Activated T-helper 2 cell treated with anti-CD3 and anti-CD28 coated beads, Interferon-gamma antibody, Interleukin-2, Interleukin-4, amounts not matched to agents 10 μg/mL and 5 μg/mL and 100 μg/mL, durations not matched to agents 14 hours and 24 hours and 36 hours (primary cell): Measurements from ENCODE around the gene SH3GL2. TPM values are rescaled to one million over a fixed set of nuclear protein-coding genes. Genes with fewer than 3 reads are reported as not detected.
A peak's percentile ranks its signal among the peaks of the same experiment; 100 is the strongest.

ENCODE experiments used
- DNase-seq: peaks from one replicate; pipeline ENCODE4 v3.0.0; 2021; ENCODE audit warnings: low spot score
- H3K27ac Mint-ChIP-seq: one replicate; pipeline ENCODE4 v1.8.0; 2021; ENCODE audit warnings: mixed read lengths
- H3K27me3 Mint-ChIP-seq: one replicate; pipeline ENCODE4 v1.8.0; 2021; ENCODE audit warnings: low read depth, mixed read lengths
- H3K36me3 Mint-ChIP-seq: one replicate; pipeline ENCODE4 v1.8.0; 2021; ENCODE audit warnings: low read depth, mixed read lengths
- H3K4me1 Mint-ChIP-seq: one replicate; pipeline ENCODE4 v1.8.0; 2021; ENCODE audit warnings: low read depth, mixed read lengths
- H3K4me3 Mint-ChIP-seq: one replicate; pipeline ENCODE4 v1.8.0; 2021; ENCODE audit warnings: low read depth, mild to moderate bottlenecking, moderate library complexity, mixed read lengths
- H3K9me3 Mint-ChIP-seq: one replicate; pipeline ENCODE4 v1.8.0; 2021; ENCODE audit warnings: mixed read lengths
- intact Hi-C: fragments of 100-400 bp; cut with micrococcal nuclease; formaldehyde crosslinking; loops from one replicate; pipeline ENCODE4 v1.15.1; 2023
- total RNA-seq: library from RNA; stranded (reverse); gene quantifications from 2 replicates; pipeline ENCODE4 v1.2.3, GENCODE V29; 2022

Gene SH3GL2
- total RNA-seq, 1 donor from 2014 or later, result not detected

DNA sequence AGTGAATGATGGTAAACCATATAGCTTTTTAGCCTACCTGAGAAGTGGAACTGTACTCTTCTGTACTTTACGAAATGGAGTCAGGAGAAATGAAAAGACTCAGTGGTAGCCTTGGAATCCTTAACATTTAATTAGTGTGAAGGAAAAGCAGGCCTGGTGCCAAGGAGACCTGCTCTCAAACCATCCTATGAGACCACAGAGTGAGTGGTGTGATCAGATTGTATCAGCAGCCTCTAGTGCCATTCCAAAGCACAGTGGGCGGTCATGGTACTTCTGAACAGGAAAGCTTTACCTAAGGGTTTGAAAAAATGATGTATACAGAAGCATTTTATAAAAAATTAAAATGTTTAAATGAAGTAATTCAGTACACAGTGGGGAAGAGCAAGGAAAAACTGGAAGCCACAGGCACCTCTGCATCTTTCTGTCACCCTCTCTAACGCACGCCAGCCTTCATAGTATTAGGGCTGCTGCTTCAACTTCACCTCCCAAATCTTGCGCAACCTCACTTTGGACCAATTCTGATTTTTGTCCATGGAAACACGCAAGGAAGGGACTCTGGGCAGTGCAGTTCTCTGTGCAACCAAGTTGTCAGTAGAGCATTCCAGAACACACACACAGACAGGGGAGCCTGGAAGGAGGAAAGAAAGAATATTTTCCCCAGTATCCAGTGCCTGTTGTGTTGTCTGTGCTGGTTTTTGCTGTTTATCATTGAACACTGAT is 203.7 kb downstream of the SH3GL2 start:
- DNase-seq, result no peak
- Mint-ChIP-seq H3K4me1 (no peaks in the 10 kb centered on the region), H3K4me3 (no peak overlapping the region), H3K27ac (no peak overlapping the region), H3K27me3 (no peaks in the 10 kb centered on the region), H3K36me3 (no peaks in the 10 kb centered on the region), H3K9me3 (no peaks in the 10 kb centered on the region)
- intact Hi-C loops, result no loop called here

DNA sequence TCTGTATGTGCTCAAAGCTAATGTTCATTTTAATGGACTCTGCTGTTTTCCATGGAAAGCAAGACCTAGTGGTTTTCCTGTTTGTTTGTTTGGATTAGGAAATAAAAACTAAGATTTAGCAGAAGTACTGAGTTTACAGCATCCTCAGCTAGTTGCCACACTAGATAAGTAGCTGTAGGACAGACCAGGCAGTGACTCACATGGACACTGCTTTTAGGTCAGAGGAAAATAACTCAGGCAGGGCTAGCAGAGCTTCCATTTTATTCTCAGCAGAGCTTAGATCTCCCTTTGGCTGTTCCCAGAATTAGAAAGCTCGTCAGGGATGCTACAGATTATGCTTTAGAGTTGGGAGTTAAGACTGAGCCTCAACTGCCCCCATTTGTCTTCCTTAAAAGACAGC is 204.4 kb downstream of the SH3GL2 start:
- Mint-ChIP-seq H3K4me1 (no peaks in the 10 kb centered on the region), H3K27ac (no peak overlapping the region), H3K36me3 (no peaks in the 10 kb centered on the region), H3K27me3 (no peaks in the 10 kb centered on the region), H3K9me3 (no peaks in the 10 kb centered on the region), H3K4me3 (no peak overlapping the region)
- intact Hi-C loops, result no loop called here
- DNase-seq, result no peak

DNA sequence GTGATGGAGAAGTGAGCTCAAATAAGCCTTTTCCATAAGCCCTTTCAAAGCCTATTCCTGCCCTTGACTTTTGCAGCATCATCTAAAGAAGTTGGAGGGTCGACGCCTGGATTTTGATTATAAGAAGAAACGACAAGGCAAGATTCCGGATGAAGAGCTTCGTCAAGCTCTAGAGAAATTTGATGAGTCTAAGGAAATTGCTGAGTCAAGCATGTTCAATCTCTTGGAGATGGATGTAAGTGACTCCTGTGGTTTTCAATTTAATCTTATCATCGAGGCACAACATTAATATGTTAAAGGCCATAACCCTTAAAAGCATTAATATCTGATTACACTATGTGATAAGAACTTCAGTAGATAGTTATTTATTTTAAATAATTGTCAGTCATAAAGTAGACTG is 210.4 kb downstream of the SH3GL2 start:
- intact Hi-C loops, result no loop called here
- DNase-seq, result no peak
- Mint-ChIP-seq H3K36me3 (no peaks in the 10 kb centered on the region), H3K9me3 (no peaks in the 10 kb centered on the region), H3K27ac (no peak overlapping the region), H3K4me1 (no peaks in the 10 kb centered on the region), H3K27me3 (no peaks in the 10 kb centered on the region), H3K4me3 (no peak overlapping the region)

DNA sequence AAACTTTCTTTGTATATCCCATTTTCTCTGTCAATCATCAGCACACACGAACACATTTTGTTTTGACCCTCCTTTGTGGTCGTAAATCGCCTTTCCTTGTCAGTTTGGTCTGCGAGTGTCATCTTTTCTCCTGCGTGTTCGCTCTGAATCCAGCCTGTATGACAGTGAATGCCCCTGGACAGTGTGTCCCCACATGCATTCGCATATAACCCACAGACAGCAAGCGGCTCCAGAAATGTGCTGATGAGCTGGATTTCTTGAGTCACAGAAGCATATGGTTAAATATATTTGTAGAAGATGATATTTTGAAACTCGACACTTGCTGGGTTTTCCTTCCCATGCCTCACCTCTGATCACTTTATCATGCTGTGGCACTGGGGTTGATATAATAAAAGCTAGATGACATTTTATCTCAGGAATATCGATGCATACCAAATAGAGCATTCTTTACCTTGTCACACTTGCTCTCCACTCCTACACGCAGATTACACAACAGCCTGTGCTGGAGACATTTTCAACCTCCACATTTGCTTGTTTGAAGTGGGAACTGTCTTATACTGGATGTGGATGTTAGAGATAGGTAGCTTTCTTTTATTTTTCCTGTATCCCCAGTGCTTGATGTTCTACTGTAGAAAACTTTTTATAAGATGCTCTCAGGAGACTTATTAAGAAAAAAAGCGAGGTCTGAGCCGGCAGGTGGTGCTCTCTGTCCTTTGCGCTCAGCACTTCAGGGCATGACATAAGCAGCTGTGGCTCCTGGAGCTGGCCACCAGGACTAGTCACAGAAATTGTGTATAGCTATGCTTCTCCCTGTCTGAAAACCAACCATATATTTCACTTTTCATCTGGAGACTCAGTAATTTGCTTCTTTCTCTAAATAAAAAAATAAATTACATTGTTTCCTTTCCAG is 215.1 kb downstream of the SH3GL2 start:
- no peak overlapping the region for H3K4me3 Mint-ChIP-seq
- no peak overlapping the region for H3K27ac Mint-ChIP-seq
- no peaks in the 10 kb centered on the region for H3K4me1 Mint-ChIP-seq

DNA sequence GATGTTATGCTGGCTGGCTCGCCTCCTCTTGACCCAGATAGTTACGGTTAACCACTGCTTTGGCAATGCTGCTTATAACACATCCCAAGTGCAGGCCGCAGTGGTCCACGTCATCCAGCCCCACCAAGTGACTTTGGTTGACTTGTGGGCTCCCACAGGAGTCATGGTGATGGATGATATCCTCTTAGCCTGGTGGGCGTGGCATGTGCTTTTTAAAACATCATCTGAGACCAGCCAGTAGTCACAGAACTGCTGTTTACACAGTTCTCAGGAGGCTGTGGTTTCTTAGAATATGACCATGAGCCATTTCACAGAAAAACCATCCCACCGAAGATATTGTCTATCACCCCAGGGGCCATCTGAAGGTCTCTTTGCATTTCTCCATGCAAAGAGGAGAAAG is 216.9 kb downstream of the SH3GL2 start:
- no peaks in the 10 kb centered on the region for H3K36me3 Mint-ChIP-seq
- intact Hi-C loops, result no loop called here
- H3K4me3 Mint-ChIP-seq, result no peak overlapping the region
- H3K9me3 Mint-ChIP-seq, result no peaks in the 10 kb centered on the region
- H3K4me1 Mint-ChIP-seq, result no peaks in the 10 kb centered on the region
- DNase-seq, result no peak
- no peaks in the 10 kb centered on the region for H3K27me3 Mint-ChIP-seq
- H3K27ac Mint-ChIP-seq, result no peak overlapping the region

More for the DNA sequence above, 215.1 kb downstream of the SH3GL2 start:
- intact Hi-C loops, result no loop called here
- H3K9me3 Mint-ChIP-seq, result no peaks in the 10 kb centered on the region
- H3K36me3 Mint-ChIP-seq, result no peaks in the 10 kb centered on the region
- DNase-seq, result no peak
- no peaks in the 10 kb centered on the region for H3K27me3 Mint-ChIP-seq

DNA sequence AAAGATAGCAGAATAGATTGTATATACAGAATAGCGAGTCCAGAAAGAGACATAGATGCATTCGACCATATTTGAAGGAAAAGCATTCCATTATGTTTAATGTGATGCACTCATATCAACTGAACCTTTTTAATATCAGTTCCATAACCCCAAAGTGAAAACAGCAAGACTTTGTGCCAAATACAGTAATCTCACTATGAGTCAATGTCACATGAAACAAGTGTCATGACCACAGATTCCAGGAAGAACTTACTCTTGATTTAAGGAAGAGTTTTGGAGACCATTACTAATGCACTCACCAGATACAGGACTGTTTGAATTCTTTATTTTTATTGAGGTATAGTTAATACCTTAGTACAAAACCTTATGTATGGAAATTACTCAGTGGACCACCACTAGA is 220.5 kb downstream of the SH3GL2 start:
- no peak overlapping the region for H3K4me3 Mint-ChIP-seq
- no peaks in the 10 kb centered on the region for H3K4me1 Mint-ChIP-seq
- no peak overlapping the region for H3K27ac Mint-ChIP-seq
- H3K36me3 Mint-ChIP-seq, result no peaks in the 10 kb centered on the region
- no peaks in the 10 kb centered on the region for H3K9me3 Mint-ChIP-seq
- intact Hi-C loops, result no loop called here
- no peak for DNase-seq
- H3K27me3 Mint-ChIP-seq, result no peaks in the 10 kb centered on the region

DNA sequence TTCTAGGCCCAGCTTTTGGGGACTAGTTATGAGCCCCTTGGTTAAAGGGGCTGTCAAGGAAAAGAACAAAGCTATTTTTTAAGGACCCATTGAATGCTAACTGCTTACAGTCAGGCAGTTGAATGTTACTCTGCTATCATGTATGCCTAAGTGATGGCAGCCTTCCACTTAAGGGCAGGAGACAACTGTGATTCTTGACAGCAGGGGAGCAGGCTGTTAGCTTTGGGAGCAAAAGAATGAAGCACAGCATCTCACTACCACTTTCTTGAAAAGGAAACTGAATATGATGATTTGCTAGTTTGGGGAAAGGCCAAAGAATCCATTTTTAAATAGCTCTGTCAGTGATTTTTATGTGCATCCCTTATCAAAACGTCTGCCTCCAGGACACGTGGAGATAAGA is 221.6 kb downstream of the SH3GL2 start:
- no peaks in the 10 kb centered on the region for H3K4me1 Mint-ChIP-seq
- no peak overlapping the region for H3K27ac Mint-ChIP-seq
- no peaks in the 10 kb centered on the region for H3K36me3 Mint-ChIP-seq
- no peaks in the 10 kb centered on the region for H3K27me3 Mint-ChIP-seq
- intact Hi-C loops, result no loop called here
- DNase-seq, result no peak
- no peak overlapping the region for H3K4me3 Mint-ChIP-seq
- no peaks in the 10 kb centered on the region for H3K9me3 Mint-ChIP-seq

DNA sequence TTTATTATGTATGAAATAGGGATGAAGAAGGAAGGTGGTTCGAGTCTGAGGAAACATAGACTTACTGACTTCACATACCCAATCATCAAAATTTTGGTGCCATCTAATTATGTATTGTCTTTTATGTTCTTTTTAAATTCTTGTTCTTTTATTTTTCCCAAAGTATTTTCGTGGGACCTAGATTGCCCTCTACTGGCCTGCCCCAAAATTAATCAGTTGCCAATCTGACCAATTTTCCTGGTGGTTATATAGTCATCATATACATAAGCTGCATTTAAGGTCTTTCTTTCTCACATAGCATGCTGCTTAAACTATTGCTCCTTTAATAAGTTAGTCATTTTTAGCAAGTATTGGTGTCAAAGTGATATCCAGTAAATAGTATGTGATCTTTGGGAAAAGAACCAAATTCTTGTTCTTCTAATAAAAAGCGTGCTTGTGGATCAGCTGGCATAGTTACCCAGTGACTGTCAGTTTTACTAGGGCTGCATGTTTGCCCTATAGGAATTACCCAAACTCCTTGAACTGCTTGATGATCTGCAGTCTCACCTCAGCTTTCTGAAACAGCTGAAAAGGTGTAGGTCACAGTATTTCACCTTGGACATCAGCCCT is 223.5 kb downstream of the SH3GL2 start:
- H3K4me1 Mint-ChIP-seq, result no peaks in the 10 kb centered on the region
- no peak overlapping the region for H3K27ac Mint-ChIP-seq
- no peaks in the 10 kb centered on the region for H3K27me3 Mint-ChIP-seq
- no peak overlapping the region for H3K4me3 Mint-ChIP-seq
- DNase-seq, result no peak
- H3K9me3 Mint-ChIP-seq, result no peaks in the 10 kb centered on the region
- H3K36me3 Mint-ChIP-seq, result no peaks in the 10 kb centered on the region
- intact Hi-C loops, result loop anchor here (1.0 kb wide), 1 partner anchor 271 kb away; no protein-coding TSS in a partner anchor

DNA sequence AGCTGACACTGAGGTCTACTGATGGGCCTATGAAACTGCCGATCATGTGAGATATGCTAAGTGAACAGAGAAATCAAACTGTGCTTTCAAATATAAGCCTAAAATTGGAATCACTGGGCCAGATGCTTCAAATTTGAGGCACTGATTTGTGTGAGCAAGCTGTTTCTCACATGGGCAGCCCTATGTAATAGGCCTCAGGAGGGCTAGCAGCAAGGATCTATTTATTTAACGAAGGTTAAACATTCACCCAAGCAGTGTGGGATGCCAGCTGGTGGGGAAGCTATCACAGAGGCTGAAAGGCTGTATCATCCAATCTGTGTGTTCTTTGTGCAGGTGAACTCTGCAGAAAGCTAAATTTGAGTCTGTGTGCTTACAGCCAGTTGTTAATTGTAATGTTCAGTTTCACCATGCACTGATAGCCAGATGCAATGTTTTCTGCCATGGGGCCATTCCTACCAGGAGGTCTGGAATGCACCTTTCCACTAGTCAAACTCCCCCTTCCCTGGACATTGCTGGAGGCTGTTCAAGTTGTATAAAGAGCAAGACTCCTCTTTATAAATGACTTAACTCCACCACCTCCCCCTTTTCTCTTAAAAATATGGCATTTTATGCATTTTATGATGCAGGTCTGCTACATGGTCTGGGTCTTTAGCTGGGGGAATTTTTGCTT is 228.9 kb downstream of the SH3GL2 start:
- no peaks in the 10 kb centered on the region for H3K4me1 Mint-ChIP-seq
- H3K9me3 Mint-ChIP-seq, result no peaks in the 10 kb centered on the region
- H3K27me3 Mint-ChIP-seq, result no peaks in the 10 kb centered on the region
- H3K27ac Mint-ChIP-seq, result no peak overlapping the region
- DNase-seq, result no peak
- H3K36me3 Mint-ChIP-seq, result no peaks in the 10 kb centered on the region
- no peak overlapping the region for H3K4me3 Mint-ChIP-seq
- intact Hi-C loops, result no loop called here

DNA sequence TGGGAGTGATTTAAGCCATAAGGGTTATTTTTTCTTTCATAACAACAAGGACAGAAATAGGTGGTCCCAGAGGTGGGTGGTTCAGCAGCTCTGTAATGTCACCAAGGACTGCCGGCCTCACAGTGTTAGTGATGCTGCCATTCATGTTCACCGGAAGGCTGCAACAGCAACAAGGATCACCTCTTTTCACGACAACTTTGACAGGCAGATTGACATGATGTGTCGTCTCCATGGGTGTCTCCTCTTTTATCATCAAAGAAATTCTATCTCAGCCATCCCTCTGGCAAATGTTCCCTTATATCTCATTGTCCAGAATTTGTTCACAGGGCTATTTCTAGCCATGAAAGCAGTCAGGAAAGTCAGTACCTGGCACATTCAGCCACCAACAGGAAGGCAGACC is 231.5 kb downstream of the SH3GL2 start:
- DNase-seq, result no peak
- Mint-ChIP-seq H3K4me1 (no peaks in the 10 kb centered on the region), H3K27ac (no peak overlapping the region), H3K36me3 (no peaks in the 10 kb centered on the region), H3K27me3 (no peaks in the 10 kb centered on the region), H3K4me3 (no peak overlapping the region), H3K9me3 (no peaks in the 10 kb centered on the region)
- intact Hi-C loops, result loop anchor here (10.0 kb wide), 1 partner anchor 1214 kb away; no protein-coding TSS in a partner anchor

DNA sequence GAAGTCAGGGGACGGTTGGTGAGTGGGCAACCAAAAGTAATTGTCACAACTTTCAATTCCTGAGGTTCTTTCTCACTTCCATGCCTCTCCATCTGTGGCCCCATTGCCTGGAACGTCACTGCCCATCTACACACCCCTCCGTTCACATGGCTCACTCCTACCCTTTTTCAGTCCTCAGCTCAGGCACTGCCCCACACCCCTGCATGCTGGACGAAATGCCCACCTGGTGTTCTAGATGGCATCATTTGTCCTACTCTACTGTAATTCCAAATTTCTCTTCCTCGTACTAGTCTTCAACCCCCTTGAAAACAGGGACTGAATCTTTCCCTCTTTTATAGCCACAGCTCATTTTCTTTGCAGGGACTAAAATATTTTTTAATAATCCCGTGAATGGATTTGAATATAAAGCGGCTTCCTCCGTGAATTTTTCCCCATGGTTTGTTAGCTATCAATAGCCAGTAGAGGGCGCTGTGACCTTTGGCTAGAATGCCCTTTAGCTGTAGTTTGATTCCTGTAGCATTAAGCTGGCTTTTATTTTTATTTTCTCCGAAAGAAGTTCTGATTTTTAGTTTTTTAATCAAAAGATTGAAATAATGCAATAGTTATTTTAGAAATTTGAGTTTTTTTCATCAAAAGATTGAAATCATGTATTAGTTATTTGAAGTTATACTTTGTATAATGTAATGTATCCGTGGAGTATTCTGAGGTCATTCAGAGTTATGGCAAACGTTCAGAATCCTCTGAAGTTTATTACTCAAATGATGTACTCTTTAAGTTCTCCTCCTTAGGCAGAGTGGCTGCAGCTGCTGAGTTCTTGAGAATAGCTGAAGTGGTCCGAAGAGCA is 232.1 kb downstream of the SH3GL2 start:
- H3K4me3 Mint-ChIP-seq, result no peak overlapping the region
- intact Hi-C loops, result loop anchor here (1.0 to 10.0 kb wide), 3 partner anchors 397 to 1214 kb away; no protein-coding TSS in a partner anchor
- H3K27ac Mint-ChIP-seq, result no peak overlapping the region

DNA sequence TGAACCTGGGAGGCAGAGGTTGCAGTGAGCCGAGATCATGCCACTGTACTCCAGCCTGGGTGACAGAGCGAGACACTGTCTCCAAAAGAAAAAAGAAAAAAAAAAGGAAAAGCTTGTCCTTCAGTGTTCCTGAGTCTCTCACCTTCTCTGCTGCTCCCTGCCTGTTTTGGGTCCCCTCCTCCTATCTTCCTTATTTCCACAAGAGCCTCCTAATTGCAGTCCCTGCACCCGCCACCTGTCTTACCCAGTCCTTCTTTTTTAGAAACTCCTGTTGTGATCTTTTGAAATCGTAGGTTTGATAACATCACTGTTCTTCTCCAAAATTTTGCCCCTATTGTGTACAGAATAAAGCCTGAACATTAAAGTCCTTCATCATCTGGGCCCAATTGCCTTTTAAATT is 234.9 kb downstream of the SH3GL2 start:
- Mint-ChIP-seq H3K4me3 (no peak overlapping the region), H3K27me3 (no peaks in the 10 kb centered on the region), H3K9me3 (no peaks in the 10 kb centered on the region), H3K36me3 (no peaks in the 10 kb centered on the region), H3K4me1 (no peaks in the 10 kb centered on the region), H3K27ac (no peak overlapping the region)
- intact Hi-C loops, result loop anchor here (10.0 kb wide), 1 partner anchor 1211 kb away; no protein-coding TSS in a partner anchor
- no peak for DNase-seq

More for the DNA sequence above, 232.1 kb downstream of the SH3GL2 start:
- no peaks in the 10 kb centered on the region for H3K27me3 Mint-ChIP-seq
- peak; percentile 9 for DNase-seq
- H3K4me1 Mint-ChIP-seq, result no peaks in the 10 kb centered on the region
- H3K9me3 Mint-ChIP-seq, result no peaks in the 10 kb centered on the region
- H3K36me3 Mint-ChIP-seq, result no peaks in the 10 kb centered on the region
